NCI-H82 treated with DMSO at 0.1 percent for 48 hours (cell line): Measurements from ENCODE around the gene PHF20.
"Not testable (repeated sequence)": the region's sequence is repeated elsewhere in the genome, so short reads cannot be mapped to it uniquely, and the experiment has no call there.

ENCODE experiments used
- DNase-seq: peaks from one replicate; lab custom pipeline; 2025; ENCODE audit not compliant: unreplicated experiment; lab: John Stamatoyannopoulos, UW

Gene PHF20

GRCh38 chr20:35739294-35740163 is 32.3 kb upstream of the PHF20 start:
- DNase-seq, result no peak

GRCh38 chr20:35741892-35742740 is 29.7 kb upstream of the PHF20 start, which contains the start of gene RBM39:
Gene RBM39, minus strand, starts transcription at chr20:35742260. Its CDS starts 1,386 bp downstream, at chr20:35740874.
- peak; percentile 99 for DNase-seq

- peak; percentile 69 for DNase-seq
Measured at GRCh38 chr20:35742741-35743523, 28.9 kb upstream of the PHF20 start.

- DNase-seq, result no peak
Measured at GRCh38 chr20:35743693-35744491, 27.9 kb upstream of the PHF20 start.

GRCh38 chr20:35744492-35744841 is 27.3 kb upstream of the PHF20 start:
- DNase-seq, result not testable (repeated sequence)

GRCh38 chr20:35750611-35751010 is 21.2 kb upstream of the PHF20 start:
- no peak for DNase-seq

GRCh38 chr20:35756404-35756803 is 15.4 kb upstream of the PHF20 start:
- DNase-seq, result no peak

GRCh38 chr20:35757098-35757705 is 14.6 kb upstream of the PHF20 start:
- no peak for DNase-seq

- not testable (repeated sequence) for DNase-seq
Measured at GRCh38 chr20:35761548-35761947, 10.3 kb upstream of the PHF20 start.

GRCh38 chr20:35762461-35762860 is 9.4 kb upstream of the PHF20 start:
- no peak for DNase-seq

- not testable (repeated sequence) for DNase-seq
Measured at GRCh38 chr20:35764936-35765335, 6.9 kb upstream of the PHF20 start.

GRCh38 chr20:35766843-35767242 is 5.0 kb upstream of the PHF20 start:
- no peak for DNase-seq

- no peak for DNase-seq
Measured at GRCh38 chr20:35767683-35768481, 3.9 kb upstream of the PHF20 start.

GRCh38 chr20:35768731-35769664 is 2.8 kb upstream of the PHF20 start:
- DNase-seq, result peak; percentile 50

GRCh38 chr20:35771367-35771688 is 487 bp upstream of the PHF20 start:
- DNase-seq, result no peak

GRCh38 chr20:35772563-35773058 is 796 bp downstream of the PHF20 start:
- DNase-seq, result no peak

GRCh38 chr20:35773154-35773751 is 1.4 kb downstream of the PHF20 start:
- DNase-seq, result no peak

GRCh38 chr20:35774391-35774790 is 2.6 kb downstream of the PHF20 start:
- DNase-seq, result no peak
